GM06990 (cell line): Measurements from ENCODE around the gene YIF1A.

Experiments
- DNase-seq: peaks from one replicate; pipeline ENCODE4 v3.0.0-alpha.2; 2011; ENCODE audit not compliant: insufficient read length; ENCODE audit errors: extremely low read depth
- H3K27me3 ChIP-seq: replicated peaks from 2 replicates; pipeline ENCODE4 v1.6.0; 2011; ENCODE audit warnings: low read length; ENCODE audit not compliant: control insufficient read depth, insufficient read depth
- H3K36me3 ChIP-seq: 2 replicates; pipeline ENCODE4 v1.5.1; 2011; ENCODE audit warnings: low read length; ENCODE audit not compliant: control insufficient read depth, insufficient read depth
- H3K4me3 ChIP-seq: replicated peaks from 2 replicates; pipeline ENCODE4 v1.5.1; 2011; ENCODE audit warnings: low read depth, mild to moderate bottlenecking, control low read depth, low read length
- TF ChIP-seq, protein P1 (sequence below): IDR thresholded peaks from 2 replicates; pipeline ENCODE4 v1.5.1; 2011; ENCODE audit warnings: low read length, control low read depth, mild to moderate bottlenecking, inconsistent platforms; ENCODE audit not compliant: insufficient read depth, poor library complexity, severe bottlenecking

The YIF1A gene

DNA sequence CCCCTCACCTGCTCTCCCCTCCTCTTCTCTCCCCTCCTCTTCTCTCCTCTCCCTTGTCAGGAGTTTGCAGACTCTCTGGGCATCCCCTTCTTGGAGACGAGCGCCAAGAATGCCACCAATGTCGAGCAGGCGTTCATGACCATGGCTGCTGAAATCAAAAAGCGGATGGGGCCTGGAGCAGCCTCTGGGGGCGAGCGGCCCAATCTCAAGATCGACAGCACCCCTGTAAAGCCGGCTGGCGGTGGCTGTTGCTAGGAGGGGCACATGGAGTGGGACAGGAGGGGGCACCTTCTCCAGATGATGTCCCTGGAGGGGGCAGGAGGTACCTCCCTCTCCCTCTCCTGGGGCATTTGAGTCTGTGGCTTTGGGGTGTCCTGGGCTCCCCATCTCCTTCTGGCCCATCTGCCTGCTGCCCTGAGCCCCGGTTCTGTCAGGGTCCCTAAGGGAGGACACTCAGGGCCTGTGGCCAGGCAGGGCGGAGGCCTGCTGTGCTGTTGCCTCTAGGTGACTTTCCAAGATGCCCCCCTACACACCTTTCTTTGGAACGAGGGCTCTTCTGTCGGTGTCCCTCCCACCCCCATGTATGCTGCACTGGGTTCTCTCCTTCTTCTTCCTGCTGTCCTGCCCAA is 12.8 kb downstream of the YIF1A start:
- H3K4me3 ChIP-seq, result no peak overlapping the region
- no peaks in the 10 kb centered on the region for H3K27me3 ChIP-seq
- peaks cover 33% of the 10 kb centered on the region for H3K36me3 ChIP-seq
- TF ChIP-seq, protein P1, sequence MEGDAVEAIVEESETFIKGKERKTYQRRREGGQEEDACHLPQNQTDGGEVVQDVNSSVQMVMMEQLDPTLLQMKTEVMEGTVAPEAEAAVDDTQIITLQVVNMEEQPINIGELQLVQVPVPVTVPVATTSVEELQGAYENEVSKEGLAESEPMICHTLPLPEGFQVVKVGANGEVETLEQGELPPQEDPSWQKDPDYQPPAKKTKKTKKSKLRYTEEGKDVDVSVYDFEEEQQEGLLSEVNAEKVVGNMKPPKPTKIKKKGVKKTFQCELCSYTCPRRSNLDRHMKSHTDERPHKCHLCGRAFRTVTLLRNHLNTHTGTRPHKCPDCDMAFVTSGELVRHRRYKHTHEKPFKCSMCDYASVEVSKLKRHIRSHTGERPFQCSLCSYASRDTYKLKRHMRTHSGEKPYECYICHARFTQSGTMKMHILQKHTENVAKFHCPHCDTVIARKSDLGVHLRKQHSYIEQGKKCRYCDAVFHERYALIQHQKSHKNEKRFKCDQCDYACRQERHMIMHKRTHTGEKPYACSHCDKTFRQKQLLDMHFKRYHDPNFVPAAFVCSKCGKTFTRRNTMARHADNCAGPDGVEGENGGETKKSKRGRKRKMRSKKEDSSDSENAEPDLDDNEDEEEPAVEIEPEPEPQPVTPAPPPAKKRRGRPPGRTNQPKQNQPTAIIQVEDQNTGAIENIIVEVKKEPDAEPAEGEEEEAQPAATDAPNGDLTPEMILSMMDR, result no peak
- no peak for DNase-seq

DNA sequence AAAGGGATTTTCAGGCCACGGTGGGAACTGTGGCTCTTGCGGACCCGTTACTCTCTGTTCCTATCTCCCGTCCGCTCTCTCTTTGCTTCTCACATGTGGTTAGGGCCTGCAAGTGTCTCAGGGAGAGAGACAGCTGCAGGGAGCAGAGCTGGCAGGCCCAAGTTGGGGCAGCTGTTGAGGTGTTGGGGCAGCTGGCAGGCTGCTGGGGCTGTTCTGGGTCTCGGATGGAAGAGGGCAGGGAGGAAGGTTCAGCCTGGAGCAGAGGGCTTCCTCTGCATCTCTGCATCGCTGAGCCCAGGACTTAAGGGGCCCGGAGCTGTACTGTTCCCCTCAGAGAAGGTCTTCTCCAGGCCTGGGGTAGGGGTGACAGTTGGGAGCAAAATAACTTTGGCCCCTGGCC is 13.5 kb downstream of the YIF1A start:
- H3K4me3 ChIP-seq, result no peak overlapping the region
- no peak for DNase-seq
- no peaks in the 10 kb centered on the region for H3K27me3 ChIP-seq
- TF ChIP-seq, protein P1, result no peak
- peaks cover 36% of the 10 kb centered on the region for H3K36me3 ChIP-seq

DNA sequence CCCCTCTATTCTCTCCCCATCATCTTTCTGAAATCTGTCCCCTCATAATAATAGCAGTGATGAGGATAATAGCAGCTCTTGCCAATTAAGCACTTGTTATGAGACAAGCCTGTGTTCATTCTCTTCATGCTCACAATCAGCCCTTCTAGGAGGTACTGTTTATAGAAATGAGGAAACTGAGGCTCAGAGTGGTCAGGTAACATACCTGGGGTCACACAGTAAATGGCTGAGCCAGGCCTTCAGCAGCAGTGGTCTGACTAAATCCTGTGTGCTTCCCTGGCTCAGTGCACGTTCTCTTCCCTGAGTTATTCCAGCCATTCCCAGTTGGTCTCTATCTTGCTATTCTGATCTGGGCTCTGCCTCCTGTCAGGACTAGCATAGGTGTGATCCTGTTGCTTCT is 14.7 kb downstream of the YIF1A start:
- peaks cover 36% of the 10 kb centered on the region for H3K36me3 ChIP-seq

DNA sequence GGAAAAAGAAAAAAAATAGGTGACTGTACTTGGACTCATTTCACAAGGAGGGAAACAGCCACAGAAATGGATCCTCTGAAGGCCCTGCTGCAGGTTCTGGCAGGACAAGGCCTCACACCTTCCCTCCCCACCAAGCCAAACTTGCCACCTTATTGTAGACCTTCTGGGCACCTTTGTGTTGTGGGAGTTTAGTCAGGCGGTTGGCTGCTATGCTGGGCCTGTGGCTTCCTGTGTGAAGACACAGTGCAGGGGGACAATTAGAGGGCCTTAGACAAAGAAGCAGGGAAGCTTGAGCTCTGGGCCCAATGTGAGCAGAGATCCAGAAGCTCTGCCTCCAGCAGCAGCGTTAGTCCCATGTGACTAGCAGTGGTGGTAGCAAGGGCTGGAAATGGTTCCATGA is 16.3 kb downstream of the YIF1A start:
- H3K27me3 ChIP-seq, result no peaks in the 10 kb centered on the region
- TF ChIP-seq, protein P1, result no peak
- no peak overlapping the region for H3K4me3 ChIP-seq
- no peak for DNase-seq
- peaks cover 36% of the 10 kb centered on the region for H3K36me3 ChIP-seq

More for the DNA sequence above, 14.7 kb downstream of the YIF1A start:
- H3K27me3 ChIP-seq, result no peaks in the 10 kb centered on the region
- H3K4me3 ChIP-seq, result no peak overlapping the region
- TF ChIP-seq, protein P1, result no peak
- DNase-seq, result no peak

DNA sequence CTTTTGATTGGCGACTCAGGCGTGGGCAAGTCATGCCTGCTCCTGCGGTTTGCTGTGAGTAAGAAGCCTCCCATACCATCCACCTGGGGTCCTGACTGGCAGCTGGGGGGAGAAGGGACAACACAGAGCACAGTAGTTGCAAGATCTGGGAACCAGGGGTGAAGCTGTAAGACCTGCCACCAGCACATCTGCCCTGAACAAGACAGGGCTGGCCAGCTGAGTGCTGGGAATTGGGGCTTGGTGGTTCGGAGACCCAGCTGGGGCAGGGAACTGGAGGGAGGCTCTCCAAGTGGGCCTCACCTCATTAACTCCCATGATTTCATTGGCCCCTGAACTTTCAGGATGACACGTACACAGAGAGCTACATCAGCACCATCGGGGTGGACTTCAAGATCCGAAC is 17.1 kb downstream of the YIF1A start:
- no peak for DNase-seq
- TF ChIP-seq, protein P1, result no peak
- peaks cover 36% of the 10 kb centered on the region for H3K36me3 ChIP-seq

More for the DNA sequence above, 17.1 kb downstream of the YIF1A start:
- no peaks in the 10 kb centered on the region for H3K27me3 ChIP-seq
- H3K4me3 ChIP-seq, result no peak overlapping the region
